ENCODE data around the gene CCR4.
"Not testable (repeated sequence)": the region's sequence is repeated elsewhere in the genome, so short reads cannot be mapped to it uniquely, and the experiment has no call there.

The CCR4 gene

DNA sequence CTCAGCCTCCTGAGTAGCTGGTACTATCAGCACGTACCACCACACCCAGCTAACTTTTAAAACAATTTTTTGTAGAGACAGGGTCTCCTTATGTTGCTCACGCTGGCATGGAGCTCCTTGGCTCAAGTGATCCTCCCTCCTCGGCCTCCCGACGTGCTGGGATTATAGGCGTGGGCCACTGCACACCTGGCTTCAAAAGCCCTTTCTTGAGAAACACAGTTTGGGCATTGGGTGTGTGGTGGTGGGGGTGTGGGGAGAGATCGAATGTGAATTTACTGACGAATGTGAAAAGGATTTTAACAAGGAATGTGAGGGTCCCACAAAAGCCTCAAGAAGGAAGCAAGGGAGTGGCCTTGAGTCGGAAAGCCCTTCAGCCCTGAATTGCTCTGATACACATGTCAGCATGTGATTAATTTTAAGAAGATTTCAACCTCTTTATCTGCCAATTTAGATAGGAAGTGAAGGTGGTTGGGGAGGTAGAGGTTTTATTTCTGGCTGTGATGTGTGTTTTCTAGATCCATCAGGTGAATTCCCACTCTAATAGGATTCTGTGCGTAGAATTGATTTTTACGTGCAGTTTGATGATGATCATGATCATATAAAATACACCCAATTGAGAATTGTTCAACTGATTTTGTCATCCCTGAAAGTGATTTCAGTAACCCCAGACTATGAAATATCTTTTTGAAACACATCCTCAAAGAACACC lies 1.1 kb downstream of the CCR4 start:
- DNase-seq = no peak

DNA sequence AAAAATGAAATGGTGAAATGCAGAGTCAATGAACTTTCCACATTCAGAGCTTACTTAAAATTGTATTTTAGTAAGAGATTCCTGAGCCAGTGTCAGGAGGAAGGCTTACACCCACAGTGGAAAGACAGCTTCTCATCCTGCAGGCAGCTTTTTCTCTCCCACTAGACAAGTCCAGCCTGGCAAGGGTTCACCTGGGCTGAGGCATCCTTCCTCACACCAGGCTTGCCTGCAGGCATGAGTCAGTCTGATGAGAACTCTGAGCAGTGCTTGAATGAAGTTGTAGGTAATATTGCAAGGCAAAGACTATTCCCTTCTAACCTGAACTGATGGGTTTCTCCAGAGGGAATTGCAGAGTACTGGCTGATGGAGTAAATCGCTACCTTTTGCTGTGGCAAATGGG lies 3.1 kb downstream of the CCR4 start:
- no peak for DNase-seq

GRCh38 chr3:32956750-32957570 lies 5.5 kb downstream of the CCR4 start:
- no peak for DNase-seq

DNA sequence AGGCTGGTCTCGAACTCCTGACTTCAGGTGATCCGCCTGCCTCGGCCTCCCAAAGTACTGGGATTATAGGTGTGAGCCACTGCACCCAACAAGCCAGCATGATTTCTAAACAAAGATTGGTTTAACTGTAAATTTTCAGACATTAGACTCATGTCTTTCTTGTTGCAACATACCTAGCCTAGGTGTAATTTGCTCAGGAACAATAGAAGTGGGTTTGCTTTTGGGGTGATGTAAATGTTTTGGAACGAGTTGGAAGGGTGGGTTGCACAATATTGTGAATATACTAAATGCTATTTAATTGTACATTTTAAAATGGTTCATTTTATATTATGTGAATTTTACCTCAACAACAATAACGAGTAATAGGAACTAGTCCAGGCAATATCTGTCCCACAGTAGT lies 7.1 kb downstream of the CCR4 start:
- DNase-seq = no peak

GRCh38 chr3:32959371-32959770 lies 7.9 kb downstream of the CCR4 start:
- no peak for DNase-seq

DNA sequence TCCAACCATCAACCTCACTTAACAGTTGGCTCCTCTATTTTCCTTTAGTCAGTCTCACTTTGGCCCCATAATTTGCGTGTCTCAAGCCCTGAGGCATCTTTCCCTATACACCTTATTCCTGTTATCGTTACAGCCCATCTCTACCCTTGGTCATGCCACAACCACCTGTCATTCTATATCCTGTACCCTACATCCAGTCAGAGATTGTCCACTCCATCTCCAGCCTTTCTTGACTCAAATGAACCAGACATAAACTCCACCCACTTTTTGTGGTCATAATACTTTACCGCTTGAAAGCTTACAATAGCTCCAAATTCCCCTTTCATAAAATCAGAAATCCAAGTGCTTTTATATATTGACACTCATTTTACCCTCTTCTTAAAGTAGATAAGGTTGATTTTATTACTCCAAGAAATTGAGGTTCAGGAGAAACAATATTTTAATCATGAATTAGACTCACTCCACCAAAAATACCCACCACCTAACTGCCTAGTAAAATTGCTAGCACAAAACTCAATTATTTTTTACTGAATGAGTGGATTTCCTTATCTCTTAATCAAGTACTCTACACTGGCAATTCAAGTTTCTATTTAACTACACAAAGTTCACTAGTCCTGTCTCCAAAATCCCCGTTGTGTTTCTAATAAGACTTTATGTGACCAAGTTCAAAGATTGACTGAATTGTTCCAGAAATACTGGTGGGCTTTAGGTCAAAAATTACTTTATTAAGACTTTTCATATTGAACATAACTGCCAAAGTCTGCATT lies 9.1 kb downstream of the CCR4 start:
- no peak for DNase-seq

DNA sequence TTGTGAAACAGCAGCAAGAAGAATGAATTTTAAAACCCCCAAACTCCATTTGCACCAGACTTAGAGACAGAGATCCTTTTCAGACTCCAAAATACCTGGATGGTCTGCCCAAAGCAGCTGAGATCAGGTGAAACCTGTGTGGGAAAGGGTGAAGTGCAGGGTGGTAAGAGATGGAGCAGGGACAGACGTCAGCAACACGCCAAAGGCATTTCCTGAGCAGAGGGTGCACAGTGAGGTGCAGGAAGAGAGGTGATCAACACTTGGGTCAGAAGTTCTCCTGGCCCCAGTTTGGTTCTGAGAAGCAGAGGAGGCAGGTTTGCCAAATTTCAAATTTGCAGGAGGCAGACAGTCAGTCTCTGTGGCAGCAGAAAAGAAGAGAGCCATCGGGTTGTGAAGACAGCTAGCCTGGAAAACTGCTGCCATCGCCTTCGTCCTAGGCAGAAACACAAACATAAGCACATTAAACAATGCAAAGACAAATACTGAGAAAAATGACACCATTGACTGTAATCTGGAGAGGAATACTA lies 9.8 kb downstream of the CCR4 start:
- DNase-seq = peak; percentile 29

DNA sequence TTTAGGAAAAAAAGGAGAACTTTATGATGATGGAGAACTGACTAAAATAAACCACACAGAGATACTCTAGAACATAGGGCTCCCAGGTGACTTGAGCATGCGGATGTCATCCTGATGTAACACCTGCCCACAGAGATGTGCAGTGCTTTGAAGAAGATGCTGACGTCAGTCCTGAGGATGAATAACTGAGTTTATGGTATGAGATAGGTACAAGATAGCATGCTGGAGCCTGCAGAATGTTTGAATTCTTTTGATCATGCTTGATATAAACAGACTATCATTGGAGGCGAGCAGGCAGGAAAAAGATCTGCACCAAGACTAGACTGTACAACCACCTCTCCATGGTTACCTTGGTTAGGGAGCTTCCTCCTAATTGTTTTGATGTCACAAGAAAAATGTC lies 12.4 kb downstream of the CCR4 start:
- peak; percentile 43 for DNase-seq

DNA sequence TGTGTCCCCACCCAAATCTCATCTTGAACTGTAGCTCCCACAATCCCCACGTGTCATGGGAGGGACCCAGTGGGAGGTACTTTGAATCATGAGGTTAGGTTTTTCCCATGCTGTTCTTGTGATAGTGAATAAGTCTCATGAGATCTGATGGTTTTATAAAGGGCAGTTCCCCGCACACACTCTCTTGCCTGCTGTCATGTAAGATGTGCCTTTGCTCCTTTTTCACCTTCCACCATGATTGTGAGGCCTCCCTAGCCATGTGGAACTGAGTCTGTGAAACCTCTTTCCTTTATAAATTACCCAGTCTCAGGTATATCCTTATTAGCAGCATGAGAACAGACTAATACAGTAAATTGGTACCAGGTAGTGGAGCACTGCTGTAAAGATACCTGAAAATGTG lies 13.3 kb downstream of the CCR4 start:
- not testable (repeated sequence) for DNase-seq

- DNase-seq = not testable (repeated sequence)
Measured at GRCh38 chr3:32965617-32966213, 14.3 kb downstream of the CCR4 start.

- DNase-seq = not testable (repeated sequence)
Measured at GRCh38 chr3:32966627-32967026, 15.2 kb downstream of the CCR4 start.

DNA sequence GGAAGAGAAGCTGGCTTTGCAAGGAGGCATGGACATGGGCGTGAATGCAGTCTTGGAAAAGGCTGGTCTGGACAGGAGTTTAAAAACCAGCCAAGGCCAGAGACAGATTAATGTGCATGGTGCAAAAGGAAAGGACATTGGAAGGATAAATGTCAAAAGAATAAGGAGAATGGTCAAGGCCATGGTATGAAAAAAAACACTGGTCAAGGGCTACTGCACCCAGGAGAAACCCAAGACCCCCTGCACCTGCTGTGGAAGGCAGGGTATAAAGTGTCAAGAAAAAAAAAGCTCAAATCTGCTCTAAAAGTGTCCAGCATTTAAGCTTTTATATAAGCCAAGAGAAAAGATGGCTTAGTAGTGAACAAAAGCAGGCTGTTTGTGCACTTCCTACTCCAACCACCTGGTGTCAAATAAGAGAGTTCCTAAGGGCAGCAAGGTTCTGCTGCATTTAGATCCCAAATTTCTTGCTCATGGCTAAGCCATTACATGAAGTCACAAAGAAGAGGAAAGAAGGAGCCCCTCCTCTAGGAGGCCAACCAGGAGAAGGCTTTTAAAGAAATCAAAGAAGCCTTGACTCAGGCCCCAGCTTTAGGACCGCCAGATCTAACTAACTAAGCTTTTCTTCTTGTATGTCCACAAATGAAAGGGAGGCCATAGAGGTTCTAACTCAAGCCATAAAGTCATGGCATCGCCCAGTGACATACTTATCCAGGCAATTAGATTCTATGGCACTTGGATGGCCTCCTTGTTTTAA lies 16.9 kb downstream of the CCR4 start:
- no peak for DNase-seq

DNA sequence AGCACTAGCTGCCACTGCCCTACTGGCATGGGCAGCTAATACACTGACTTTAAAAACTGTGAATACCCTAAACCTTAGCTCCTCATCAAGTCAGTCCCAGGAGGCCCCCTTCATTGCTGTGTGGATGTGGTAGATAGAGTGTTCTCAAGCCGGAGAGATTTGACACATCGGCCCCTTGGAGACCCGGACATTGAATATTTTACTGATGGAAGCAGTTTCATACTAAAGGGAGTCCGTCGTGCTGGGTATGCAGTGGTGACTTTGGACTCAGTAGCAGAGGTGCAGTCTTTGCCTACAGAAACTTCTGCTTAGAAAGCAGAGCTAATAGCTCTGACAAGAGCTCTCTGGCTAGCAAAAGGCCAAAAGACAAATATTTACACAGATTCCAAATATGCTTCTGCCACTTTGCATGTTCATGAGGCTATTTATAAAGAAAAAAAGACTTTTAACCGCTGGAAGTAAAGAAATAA lies 17.5 kb downstream of the CCR4 start:
- DNase-seq = no peak

- no peak for DNase-seq
Measured at GRCh38 chr3:32969656-32970055, 18.2 kb downstream of the CCR4 start.

DNA sequence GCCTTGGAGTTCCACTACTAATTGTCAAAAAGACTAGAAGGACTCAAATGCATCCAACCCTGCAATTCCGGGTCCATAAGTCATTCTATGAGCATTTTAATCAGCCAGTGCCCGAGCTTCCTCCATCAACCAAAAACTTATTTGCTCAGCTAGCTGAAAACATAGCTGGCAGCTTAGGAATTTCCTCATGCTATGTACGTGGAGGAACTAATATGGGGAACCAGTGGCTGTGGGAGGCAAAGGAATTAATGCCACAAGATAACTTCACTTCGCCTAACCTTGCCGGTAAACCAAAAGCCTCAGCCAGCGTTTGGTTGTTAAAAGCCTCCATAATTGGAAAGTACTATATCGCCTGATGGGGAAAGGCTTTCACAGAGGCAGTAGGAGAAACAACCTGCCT lies 19.8 kb downstream of the CCR4 start:
- not testable (repeated sequence) for DNase-seq

- no peak for DNase-seq
Measured at GRCh38 chr3:32972482-32973146, 21.2 kb downstream of the CCR4 start.

DNA sequence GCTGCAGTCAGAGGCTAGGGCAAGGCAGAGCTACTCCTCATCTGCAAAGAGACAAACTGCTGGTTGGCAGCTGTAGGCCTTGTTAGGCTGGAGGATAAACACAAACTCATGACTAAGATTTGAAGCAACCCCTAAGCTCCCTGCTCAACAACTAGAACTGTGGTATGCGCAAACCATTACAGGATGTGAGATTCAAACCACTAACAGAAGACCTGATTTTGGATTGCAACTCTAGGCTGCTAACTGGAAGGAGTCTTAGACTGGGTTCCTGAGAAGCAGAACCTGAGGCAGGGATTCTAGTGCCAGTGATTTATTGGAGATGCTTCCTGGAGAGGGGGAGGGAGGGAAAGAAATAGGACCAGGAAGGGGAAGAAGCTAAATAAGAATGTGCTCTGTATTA lies 22.5 kb downstream of the CCR4 start:
- DNase-seq = no peak

DNA sequence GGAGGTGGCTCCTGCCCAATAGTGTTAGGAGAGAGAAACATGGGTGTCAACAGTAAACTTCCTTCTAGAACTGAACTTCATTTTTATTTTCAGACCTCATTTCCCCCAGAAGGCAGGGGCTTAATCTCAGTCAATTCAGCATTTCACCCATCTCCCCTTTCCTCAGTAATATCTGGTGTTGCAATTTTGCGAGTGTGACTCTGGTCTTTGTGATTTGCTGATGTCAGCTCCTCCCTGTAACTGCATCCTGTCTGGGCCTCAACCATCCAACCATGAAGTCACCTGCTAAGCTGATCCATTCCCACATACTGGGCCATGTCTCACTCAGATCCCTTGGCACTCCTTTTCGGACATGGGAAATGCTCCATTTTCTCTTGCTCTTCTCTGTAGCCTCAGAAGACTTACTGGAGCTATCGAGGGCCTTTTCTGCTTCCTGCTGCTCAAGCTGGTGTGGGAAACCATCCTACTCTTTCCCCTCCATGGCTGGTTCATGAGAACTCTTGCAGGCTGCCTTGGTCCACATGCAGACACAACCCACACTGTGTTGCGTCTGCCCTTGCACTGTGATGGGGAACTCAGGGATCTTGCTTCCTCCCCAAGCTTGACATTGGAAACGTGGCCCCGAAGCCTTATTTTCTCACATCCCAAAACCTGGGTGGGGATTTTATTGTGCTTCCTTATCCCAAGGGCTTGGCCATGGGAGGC lies 24.6 kb downstream of the CCR4 start:
- DNase-seq = no peak

- DNase-seq = no peak
Measured at GRCh38 chr3:32977861-32978260, 26.4 kb downstream of the CCR4 start.

GRCh38 chr3:32978331-32978730 lies 26.9 kb downstream of the CCR4 start:
- no peak for DNase-seq

DNA sequence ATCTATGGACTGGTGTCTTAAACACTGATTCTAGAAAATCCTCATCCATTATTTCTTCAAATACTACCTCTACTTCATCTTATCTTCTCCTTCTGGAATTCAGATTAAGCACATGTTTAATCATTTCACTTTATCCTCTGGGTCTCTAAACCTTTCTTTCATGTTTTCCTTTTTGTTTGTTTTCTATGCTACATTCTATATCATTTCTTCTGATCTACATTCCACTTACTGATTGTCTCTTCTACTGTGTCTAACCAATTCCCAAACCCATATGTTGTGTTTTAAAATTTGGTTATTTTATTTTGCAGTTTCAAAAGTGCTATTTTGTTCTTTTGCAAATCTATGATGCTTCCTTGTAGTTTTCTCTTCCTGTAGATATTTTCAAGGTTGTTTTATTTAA lies 31.7 kb downstream of the CCR4 start:
- no peak for DNase-seq
